Neural crest cell (in vitro differentiated cells): ENCODE data around the gene PRRG2. TPM values are rescaled to one million over a fixed set of nuclear protein-coding genes. Genes with fewer than 3 reads are reported as not detected.

Experiments
- DNase-seq: peaks from one replicate; pipeline ENCODE4 v3.0.0; 2021; ENCODE audit warnings: low read depth, mixed read lengths, low spot score
- H3K27ac Mint-ChIP-seq: one replicate; pipeline ENCODE4 v1.8.0; 2021; ENCODE audit warnings: mild to moderate bottlenecking, mixed read lengths; ENCODE audit not compliant: unreplicated experiment
- H3K27me3 Mint-ChIP-seq: 2 replicates; pipeline ENCODE4 v1.8.0; 2021; ENCODE audit warnings: low read depth, mild to moderate bottlenecking, mixed read lengths
- H3K36me3 Mint-ChIP-seq: 2 replicates; pipeline ENCODE4 v1.8.0; 2021; ENCODE audit warnings: low read depth, mild to moderate bottlenecking, mixed read lengths
- H3K4me1 Mint-ChIP-seq: 2 replicates; pipeline ENCODE4 v1.8.0; 2021; ENCODE audit warnings: mixed read lengths
- H3K4me3 Mint-ChIP-seq: one replicate; pipeline ENCODE4 v1.8.0; 2021; ENCODE audit warnings: mild to moderate bottlenecking, mixed read lengths
- H3K9me3 Mint-ChIP-seq: 2 replicates; pipeline ENCODE4 v1.8.0; 2021; ENCODE audit warnings: mixed read lengths
- total RNA-seq: library from RNA; stranded (reverse); gene quantifications from 2 replicates; pipeline ENCODE4 v1.2.1, GENCODE V29; 2021
- TF ChIP-seq, protein P1 (sequence below): fragments of 200-600 bp; sonication (generic); conservative IDR thresholded peaks from 2 replicates; pipeline ENCODE4 v1.5.0; 2021; ENCODE audit warnings: antibody characterized with exemption, mild to moderate bottlenecking

The PRRG2 gene
- total RNA-seq, 1 donor from 2014 or later = 1.0 TPM

DNA sequence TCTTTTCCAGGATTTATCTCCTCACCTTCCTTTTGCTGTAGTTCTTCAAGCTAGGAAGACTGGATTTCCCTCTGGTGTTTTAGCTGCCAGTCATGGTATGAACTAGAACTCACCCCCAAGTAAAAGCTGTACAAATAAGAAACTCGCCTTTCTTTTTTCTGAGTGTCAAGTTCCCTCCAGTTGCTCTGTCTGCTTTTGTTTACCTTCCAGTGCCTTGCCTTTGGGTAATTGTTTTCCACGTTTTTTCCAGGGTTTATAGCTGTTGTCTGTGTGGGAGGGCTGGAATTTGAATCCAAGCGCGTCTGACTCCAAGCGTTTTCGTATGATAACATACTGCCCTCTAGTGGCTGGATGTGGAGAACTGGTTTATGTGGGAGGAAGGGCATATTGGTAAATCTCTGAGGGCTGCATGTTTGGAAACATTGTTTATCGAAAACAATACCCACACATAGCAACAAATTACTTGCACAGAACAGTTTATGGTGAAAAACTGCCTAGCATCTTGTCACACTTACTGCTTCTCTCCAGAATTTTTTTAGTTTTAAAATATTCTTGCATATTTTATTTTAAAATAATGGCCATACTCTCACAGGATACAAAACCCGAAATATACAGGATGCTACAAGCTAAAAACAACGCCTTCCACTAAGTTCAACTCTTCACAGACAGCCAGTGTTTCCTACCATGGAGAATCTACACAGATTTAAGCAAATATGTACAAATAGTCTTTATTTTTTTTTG is 34.1 kb upstream of the PRRG2 start:
- Mint-ChIP-seq H3K4me1 (peaks cover 5% of the 10 kb centered on the region), H3K27ac (no peak overlapping the region), H3K4me3 (peak overlapping the region; percentile 8), H3K36me3 (no peaks in the 10 kb centered on the region), H3K9me3 (no peaks in the 10 kb centered on the region), H3K27me3 (no peaks in the 10 kb centered on the region)
- TF ChIP-seq, protein P1, sequence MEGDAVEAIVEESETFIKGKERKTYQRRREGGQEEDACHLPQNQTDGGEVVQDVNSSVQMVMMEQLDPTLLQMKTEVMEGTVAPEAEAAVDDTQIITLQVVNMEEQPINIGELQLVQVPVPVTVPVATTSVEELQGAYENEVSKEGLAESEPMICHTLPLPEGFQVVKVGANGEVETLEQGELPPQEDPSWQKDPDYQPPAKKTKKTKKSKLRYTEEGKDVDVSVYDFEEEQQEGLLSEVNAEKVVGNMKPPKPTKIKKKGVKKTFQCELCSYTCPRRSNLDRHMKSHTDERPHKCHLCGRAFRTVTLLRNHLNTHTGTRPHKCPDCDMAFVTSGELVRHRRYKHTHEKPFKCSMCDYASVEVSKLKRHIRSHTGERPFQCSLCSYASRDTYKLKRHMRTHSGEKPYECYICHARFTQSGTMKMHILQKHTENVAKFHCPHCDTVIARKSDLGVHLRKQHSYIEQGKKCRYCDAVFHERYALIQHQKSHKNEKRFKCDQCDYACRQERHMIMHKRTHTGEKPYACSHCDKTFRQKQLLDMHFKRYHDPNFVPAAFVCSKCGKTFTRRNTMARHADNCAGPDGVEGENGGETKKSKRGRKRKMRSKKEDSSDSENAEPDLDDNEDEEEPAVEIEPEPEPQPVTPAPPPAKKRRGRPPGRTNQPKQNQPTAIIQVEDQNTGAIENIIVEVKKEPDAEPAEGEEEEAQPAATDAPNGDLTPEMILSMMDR = peak; percentile 88
- peak; percentile 81 for DNase-seq

DNA sequence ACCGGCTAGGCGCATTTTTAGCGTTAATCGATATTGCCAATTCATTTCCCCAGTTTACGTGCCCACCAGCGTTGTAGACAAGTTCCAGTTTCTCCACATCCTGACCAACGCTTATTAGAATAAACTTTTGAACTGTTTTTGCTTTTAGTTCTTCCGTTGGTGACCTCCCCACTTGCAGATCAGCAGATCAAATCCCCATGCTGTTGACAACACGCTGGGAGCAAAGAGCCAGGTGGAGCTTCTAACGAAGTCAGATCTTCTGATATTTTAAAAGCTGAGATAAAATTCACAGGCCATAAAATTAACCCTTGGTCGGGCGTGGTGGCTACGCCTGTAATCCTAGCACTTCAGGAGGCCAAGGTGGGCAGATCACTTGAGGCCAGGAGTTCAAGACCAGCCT is 32.1 kb upstream of the PRRG2 start:
- no peaks in the 10 kb centered on the region for H3K9me3 Mint-ChIP-seq
- H3K36me3 Mint-ChIP-seq = peaks cover 3% of the 10 kb centered on the region
- no peak overlapping the region for H3K4me3 Mint-ChIP-seq
- TF ChIP-seq, protein P1 = no peak
- H3K4me1 Mint-ChIP-seq = peaks cover 5% of the 10 kb centered on the region
- no peak for DNase-seq
- no peaks in the 10 kb centered on the region for H3K27me3 Mint-ChIP-seq
- H3K27ac Mint-ChIP-seq = no peak overlapping the region

DNA sequence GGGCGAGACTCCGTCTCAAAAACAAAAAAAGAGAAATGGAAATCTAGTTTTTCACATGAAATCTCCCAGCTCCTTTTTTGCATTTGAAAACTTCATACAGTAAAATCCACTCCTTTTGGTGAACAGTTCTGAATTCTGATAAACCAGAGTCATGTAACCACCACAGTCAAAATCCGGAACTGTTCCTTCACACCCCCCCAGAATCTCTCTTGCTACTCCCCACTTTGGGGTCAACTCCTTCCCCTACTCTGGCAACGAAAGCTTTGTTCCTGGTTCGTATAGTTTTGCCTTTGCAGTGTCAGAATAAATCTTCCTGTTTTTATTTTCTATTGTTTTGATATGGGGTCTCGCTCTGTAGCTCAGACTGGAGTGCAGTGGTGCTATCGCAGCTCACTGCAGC is 29.6 kb upstream of the PRRG2 start:
- H3K9me3 Mint-ChIP-seq = no peaks in the 10 kb centered on the region
- TF ChIP-seq, protein P1 = no peak
- H3K4me1 Mint-ChIP-seq = peaks cover 5% of the 10 kb centered on the region
- H3K4me3 Mint-ChIP-seq = no peak overlapping the region
- H3K27me3 Mint-ChIP-seq = no peaks in the 10 kb centered on the region
- no peak for DNase-seq
- H3K27ac Mint-ChIP-seq = no peak overlapping the region
- peaks cover 3% of the 10 kb centered on the region for H3K36me3 Mint-ChIP-seq

DNA sequence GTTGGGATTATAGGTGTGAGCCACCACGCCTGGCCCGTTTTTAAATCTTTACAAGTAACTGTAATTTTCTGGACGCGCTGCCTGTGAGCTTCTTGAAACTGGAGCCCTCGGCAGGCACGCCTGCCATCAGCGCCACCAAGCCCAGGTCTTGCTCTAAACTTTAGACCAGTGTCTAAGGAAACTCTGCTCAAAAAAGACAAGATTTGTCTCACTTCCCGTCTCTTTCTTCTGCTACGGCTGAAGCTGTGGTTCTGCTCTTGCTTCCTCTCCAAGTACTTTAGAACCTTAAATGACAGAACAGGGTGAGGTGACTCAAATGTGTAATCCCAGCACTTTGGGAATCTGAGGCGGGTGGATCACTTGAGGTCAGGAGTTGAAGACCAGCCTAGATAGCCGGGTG is 28.4 kb upstream of the PRRG2 start:
- Mint-ChIP-seq H3K9me3 (no peaks in the 10 kb centered on the region), H3K27me3 (no peaks in the 10 kb centered on the region), H3K36me3 (peaks cover 7% of the 10 kb centered on the region), H3K27ac (no peak overlapping the region), H3K4me3 (no peak overlapping the region), H3K4me1 (no peaks in the 10 kb centered on the region)
- DNase-seq = no peak
- TF ChIP-seq, protein P1 = no peak

DNA sequence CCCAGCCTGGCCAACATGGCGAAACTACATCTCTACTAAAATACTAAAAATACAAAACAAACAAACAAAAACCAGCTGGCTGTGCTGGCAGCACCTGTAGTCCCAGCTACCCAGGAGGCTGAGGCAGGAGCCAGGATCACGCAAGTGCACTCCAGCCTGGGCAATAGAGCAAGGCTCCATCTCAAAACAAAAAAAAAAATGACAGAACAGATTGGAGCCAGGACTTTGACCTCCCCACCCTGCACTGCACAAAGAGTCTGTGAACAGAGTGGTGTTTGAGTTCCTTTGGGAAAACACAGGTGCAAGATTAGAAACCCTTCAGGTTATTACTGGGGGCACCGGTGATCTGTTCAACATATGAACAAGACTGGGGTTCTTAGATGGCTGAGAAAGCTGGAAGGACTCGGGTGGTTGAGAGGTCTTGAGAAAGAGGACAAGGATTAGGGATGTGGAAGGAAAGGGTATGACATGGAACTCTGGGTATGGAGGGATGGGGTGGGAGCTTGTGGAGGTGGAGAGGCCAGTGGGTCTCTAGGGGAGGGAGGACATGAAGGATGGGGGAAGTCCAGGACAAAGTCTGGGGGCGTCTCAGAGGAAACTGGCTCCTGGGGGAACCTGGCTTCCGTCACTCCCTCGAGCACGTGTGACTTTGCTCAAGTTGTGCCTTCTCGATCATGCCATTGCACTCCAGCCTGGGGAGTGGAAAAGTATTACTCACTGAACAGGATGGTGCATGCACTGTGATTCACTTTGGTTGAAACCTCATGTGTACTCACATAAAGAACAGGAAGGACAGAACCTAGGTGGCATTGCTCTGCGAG is 27.5 kb upstream of the PRRG2 start:
- Mint-ChIP-seq H3K27ac (peak overlapping the region; percentile 10), H3K4me3 (no peak overlapping the region)

More for the DNA sequence above, 27.5 kb upstream of the PRRG2 start:
- no peaks in the 10 kb centered on the region for H3K27me3 Mint-ChIP-seq
- H3K36me3 Mint-ChIP-seq = peaks cover 7% of the 10 kb centered on the region
- no peaks in the 10 kb centered on the region for H3K9me3 Mint-ChIP-seq
- DNase-seq = no peak
- TF ChIP-seq, protein P1 = no peak
- no peaks in the 10 kb centered on the region for H3K4me1 Mint-ChIP-seq
